Motor neuron (in vitro differentiated cells): ENCODE measurements around the gene FAM53B. TPM values are rescaled to one million over a fixed set of nuclear protein-coding genes. Genes with fewer than 3 reads are reported as not detected.

Source experiments
- ATAC-seq, 8 experiments: fragments of 200-7000 bp; cut with Tn5 transposase; replicated peaks in 6 of 8; 2 replicates each; pipeline ENCODE4 v1.8.0; 2021; ENCODE audit warnings: mild to moderate bottlenecking in 8 of 8, moderate library complexity in 8 of 8
- H3K27ac ChIP-seq, 2 donors: fragments of 250-450 bp; sonication (Bioruptor Pico); 2 replicates each; pipeline ENCODE4 v1.9.0; 2021; ENCODE audit warnings: antibody characterized with exemption in 2 of 2, mild to moderate bottlenecking in 2 of 2, moderate library complexity in 1 of 2
- H3K4me1 ChIP-seq, 2 donors: fragments of 250-450 bp; sonication (Bioruptor Pico); replicated peaks in 1 of 2; 2 replicates each; pipeline ENCODE4 v1.6.1; 2021; ENCODE audit warnings: antibody characterized with exemption in 2 of 2, mild to moderate bottlenecking in 2 of 2, moderate library complexity in 1 of 2
- H3K4me3 ChIP-seq, 5 donors: fragments of 250-450 bp; sonication (Bioruptor Pico); 2 replicates each; pipeline ENCODE4 v1.9.0; 2021; ENCODE audit warnings: antibody characterized with exemption in 5 of 5, mild to moderate bottlenecking in 5 of 5, moderate library complexity in 4 of 5
- WGBS, 10 experiments: fragments of 450-650 bp; shearing (Covaris generic); methylation state at CpG; one replicate each; pipeline ENCODE4 v1.0.0; 2022; 5-methylcytosine and 5-hydroxymethylcytosine counted together
- in situ Hi-C, 9 experiments: fragments of 400-800 bp; cut with MboI; loops; one replicate each; pipeline ENCODE4 v1.15.0; 2021; ENCODE audit warnings: low sequenced_read_pairs in 9 of 9, low pct_unique_long_range_greater_than_20kb in 2 of 9; ENCODE audit not compliant: unreplicated experiment in 9 of 9
- total RNA-seq, 8 experiments: library from RNA; unstranded; fragments of 300-600 nt; gene quantifications; 2 replicates each; pipeline versions ENCODE4 v1.2.3 to v1.2.4, GENCODE V29; 2022

Gene FAM53B
- total RNA-seq, 8 experiments from 2014 or later: 10.3 to 29.6 (median 18.8) TPM

GRCh38 chr10:124596962-124597845, 147.0 kb downstream of the FAM53B start:
- Histone ChIP-seq H3K4me1 (no peaks in the 10 kb centered on the region), H3K4me3 (no peak overlapping the region), H3K27ac (no peak overlapping the region)
- no peak for ATAC-seq
- 48 to 91% (median 66%) methylated on average over 1 to 8 of the region's 21 CpGs; no CpG with 5 or more reads in 4 of the 10 experiments for WGBS, 10 experiments
- in situ Hi-C loops: no loop called here

DNA sequence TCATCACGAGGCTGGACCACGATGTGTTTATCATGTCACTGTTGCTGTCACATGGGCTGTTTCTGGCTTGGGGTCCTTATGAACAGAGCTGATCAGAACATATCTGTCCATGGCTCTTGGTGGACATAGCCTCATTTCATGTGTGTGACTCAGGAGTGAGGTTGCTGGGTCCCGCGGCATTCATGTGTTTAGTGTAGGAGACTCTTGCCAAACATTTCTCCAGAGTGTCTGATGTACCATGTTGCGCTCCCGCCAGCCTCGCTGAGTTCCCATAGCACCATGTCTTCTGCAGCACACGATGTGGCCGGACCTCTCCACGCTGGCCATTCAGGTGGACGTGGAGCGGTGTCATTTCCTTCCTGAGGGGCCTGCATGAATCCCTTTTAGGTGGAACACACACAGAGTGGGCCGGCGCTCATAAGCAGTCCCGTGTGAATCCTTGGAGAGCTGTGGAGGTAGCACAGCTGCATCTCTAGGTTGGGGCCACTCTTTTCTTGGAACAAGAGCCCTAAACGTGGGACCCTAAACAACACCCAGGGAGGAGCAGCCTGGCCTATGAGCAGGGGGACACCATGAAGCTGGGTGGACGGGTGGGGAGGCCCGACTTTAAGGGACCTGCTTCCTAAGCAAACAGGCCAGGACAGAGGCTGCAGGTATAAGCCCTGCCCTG, 147.9 kb downstream of the FAM53B start:
- in situ Hi-C loops: no loop called here
- H3K27ac ChIP-seq: no peak overlapping the region
- 40 to 100% (median 81%) methylated on average over 1 to 9 of the region's 18 CpGs; no CpG with 5 or more reads in 3 of the 10 experiments for WGBS, 10 experiments
- no peak for ATAC-seq
- H3K4me3 ChIP-seq: no peak overlapping the region
- H3K4me1 ChIP-seq: no peaks in the 10 kb centered on the region

GRCh38 chr10:124595143-124595883, 148.9 kb downstream of the FAM53B start:
- 90 to 100% (median 97%) methylated on average over 1 to 6 of the region's 9 CpGs; no CpG with 5 or more reads in 2 of the 10 experiments for WGBS, 10 experiments
- Histone ChIP-seq H3K4me3 (no peak overlapping the region), H3K4me1 (peaks cover 3% of the 10 kb centered on the region in 2 donors), H3K27ac (no peak overlapping the region)
- in situ Hi-C loops: no loop called here
- no peak for ATAC-seq

DNA sequence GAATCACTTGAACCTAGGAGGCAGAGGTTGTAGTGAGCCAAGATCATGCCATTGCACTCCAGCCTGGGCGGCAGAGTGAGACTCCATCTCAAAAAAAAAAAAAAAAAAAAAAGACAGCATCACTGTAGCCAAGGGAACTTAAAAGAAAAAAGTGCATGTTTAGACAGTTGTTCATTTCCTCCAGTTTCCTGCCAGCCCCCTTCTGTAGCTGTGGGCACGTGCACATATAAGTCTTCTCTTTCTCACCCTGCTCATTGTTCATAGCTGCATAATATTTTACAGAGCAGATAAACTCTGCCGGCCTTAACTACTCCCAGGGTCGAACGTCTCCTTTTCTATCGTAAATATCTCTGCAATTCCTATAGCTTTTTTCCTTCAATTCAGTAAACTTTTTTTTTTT, 149.9 kb downstream of the FAM53B start:
- WGBS, 10 experiments: 33 to 100% (median 89%) methylated on average over 1 to 6 of the region's 6 CpGs
- Histone ChIP-seq H3K4me3 (no peak overlapping the region), H3K4me1 (peaks cover 13% of the 10 kb centered on the region in 2 donors), H3K27ac (no peak overlapping the region)
- ATAC-seq: no peak
- in situ Hi-C loops: no loop called here

DNA sequence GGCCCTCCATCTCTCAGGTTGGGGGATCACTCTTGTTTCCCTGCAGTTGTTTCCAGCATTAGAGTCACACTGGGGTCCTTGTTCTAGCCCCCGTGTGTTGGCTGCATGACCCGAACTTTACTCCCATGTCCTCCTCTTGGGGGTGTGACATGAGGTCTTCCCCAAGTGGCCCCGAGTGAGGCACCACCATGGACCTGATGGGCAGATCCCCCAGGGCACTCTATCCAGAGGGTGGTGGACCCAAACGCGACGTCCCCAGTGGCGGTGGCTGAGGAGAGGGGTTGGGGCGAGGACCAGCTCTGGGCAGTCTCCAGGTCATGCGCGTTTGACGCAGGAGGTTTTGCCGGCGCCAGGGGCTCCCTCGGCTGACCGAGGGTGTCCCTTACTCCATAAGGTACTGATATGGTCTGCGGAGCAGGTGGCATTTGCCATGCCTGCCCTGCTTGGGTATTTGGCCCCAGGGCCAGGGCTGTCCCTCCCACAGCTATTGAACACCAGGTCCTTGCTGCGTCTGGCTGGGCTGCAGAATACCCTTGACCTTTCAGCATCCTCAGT, 150.7 kb downstream of the FAM53B start:
- Histone ChIP-seq H3K4me1 (peaks cover 21% of the 10 kb centered on the region in 2 donors), H3K4me3 (no peak overlapping the region), H3K27ac (no peak overlapping the region)
- WGBS, 10 experiments: 83 to 100% (median 85%) methylated on average over 1 to 6 of the region's 17 CpGs; no CpG with 5 or more reads in 5 of the 10 experiments
- in situ Hi-C loops: no loop called here
- no peak for ATAC-seq

DNA sequence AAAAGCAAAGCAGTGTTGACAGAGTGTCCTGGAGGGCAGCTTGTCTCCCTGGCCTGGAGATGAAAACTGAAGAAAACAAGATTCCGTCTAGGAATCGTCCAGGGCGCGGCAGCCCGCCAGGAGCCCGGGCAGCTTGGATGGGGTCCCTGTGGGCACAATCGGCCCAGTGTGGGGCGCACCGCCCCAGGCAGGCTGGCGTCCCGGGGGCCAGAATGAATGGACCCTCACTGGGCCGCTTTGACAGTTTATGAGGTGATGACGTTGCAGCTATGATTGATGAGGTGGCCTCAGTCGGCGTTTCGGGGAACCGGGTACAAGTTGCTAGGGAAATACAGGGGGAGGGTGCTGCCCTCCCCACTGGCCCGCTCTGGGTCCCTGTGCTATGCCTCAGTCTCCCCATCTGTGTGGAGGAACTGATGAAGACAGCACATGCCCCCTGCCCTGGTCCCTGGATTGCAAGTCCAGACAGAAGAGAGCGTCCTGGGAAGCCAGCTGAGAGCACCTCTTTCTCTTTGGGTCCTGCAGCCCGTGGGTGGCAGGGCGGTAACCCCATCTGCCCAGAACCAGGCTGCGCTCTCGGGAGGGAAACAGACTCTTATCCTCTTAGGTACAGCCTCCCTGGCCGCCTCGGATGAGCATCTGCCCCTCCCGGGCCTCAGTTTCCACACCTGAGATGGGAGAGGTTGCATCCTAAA, 151.3 kb downstream of the FAM53B start:
- ATAC-seq: no peak
- H3K27ac ChIP-seq: no peak overlapping the region
- H3K4me1 ChIP-seq: peaks cover 27% of the 10 kb centered on the region in 2 donors
- in situ Hi-C loops: no loop called here
- H3K4me3 ChIP-seq: no peak overlapping the region
- 64 to 90% (median 83%) methylated on average over 1 to 14 of the region's 26 CpGs; no CpG with 5 or more reads in 4 of the 10 experiments for WGBS, 10 experiments

DNA sequence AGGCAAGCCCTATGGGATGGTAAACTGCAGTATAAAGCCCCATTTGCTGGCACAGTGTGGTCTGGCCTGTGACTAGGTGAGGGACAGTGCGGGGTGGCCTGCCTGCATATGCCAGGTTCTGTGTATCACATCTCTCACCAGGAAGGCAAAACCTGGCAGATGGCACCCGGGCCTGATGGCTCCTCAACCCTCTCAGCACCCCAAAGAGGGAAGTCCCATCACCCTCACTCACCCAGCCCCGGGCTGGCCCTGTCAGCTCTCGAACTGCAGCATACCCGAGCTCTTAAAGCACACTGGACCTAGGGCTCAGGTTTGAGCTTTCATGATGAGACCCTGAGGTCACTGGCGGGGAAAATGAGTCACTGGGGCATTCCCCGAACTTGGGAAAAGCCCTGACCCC, 152.1 kb downstream of the FAM53B start:
- H3K27ac ChIP-seq: no peak overlapping the region
- 83 to 100% (median 88%) methylated on average over 1 to 3 of the region's 7 CpGs; no CpG with 5 or more reads in 6 of the 10 experiments for WGBS, 10 experiments
- no peak overlapping the region for H3K4me3 ChIP-seq
- peaks cover 30% of the 10 kb centered on the region in 2 donors for H3K4me1 ChIP-seq
- in situ Hi-C loops: no loop called here
- no peak for ATAC-seq

GRCh38 chr10:124591123-124591495, 153.1 kb downstream of the FAM53B start:
- no peak for ATAC-seq
- in situ Hi-C loops: no loop called here
- Histone ChIP-seq H3K27ac (peak overlapping the region in 1 of 2 donors; percentile 86), H3K4me3 (no peak overlapping the region), H3K4me1 (peaks cover 30% of the 10 kb centered on the region in 2 donors)
- WGBS, 10 experiments: no CpG with 5 or more reads among the region's 5 CpGs

DNA sequence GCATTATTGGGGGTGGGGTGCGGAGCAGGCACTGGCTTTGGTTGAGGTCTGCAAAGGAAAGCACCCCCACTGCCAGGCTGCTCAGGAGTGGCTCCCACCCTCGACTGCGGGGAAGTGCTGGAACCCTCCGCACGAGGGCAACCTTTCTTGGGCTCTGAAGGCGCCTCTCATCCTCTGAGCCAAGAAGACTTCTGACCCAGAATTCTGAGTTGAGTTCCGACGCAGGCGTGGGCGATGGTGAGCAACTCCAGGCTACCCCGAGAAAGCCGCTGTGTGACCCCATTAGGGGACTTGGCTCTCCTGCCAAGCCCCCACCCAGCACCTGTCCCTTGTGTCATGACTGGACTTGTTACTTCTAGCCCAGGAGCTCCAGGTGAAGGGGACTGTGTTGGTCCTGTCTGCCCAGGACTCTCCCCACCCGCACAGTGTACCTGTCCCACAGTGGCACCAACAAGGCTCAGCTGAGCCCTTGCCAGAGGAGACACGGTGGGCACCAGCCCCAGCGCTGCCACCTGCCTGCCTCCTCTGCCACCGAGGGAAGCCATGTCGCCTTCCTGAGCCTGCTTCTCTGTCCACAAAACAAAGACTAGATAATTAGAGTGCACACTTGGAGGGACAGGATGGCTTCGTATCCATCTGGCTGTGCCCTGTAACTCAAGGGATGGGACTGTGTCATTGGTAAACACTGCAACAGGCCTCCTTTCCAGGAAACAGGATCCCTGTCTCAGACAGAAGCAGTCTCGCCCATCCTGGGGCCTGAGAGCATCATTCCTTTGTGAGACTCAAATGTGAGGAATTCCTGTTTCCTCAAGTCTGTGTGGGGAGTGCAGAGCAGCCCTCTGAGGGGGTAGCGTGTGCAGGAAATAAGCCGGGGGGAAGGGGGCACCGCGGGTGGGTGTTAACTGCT, 153.7 kb downstream of the FAM53B start:
- 60 to 100% (median 93%) methylated on average over 1 to 11 of the region's 23 CpGs; no CpG with 5 or more reads in 5 of the 10 experiments for WGBS, 10 experiments
- ATAC-seq: no peak
- in situ Hi-C loops: no loop called here
- H3K4me1 ChIP-seq: peaks cover 30% of the 10 kb centered on the region in 2 donors
- peak overlapping the region; percentile 86 to 94 for H3K27ac ChIP-seq
- H3K4me3 ChIP-seq: no peak overlapping the region

- no peak overlapping the region for H3K4me3 ChIP-seq
- 20 to 100% (median 78%) methylated on average over 1 to 15 of the region's 24 CpGs; no CpG with 5 or more reads in 2 of the 10 experiments for WGBS, 10 experiments
- peaks cover 30% of the 10 kb centered on the region in 2 donors for H3K4me1 ChIP-seq
- ATAC-seq: peak in 6 of 8 experiments; percentile 1 to 23 (median 7)
- in situ Hi-C loops: no loop called here
- H3K27ac ChIP-seq: peak overlapping the region; percentile 86 to 94
These were observed 154.6 kb downstream of the FAM53B start for GRCh38 chr10:124589491-124590041.

GRCh38 chr10:124588736-124589490, 155.3 kb downstream of the FAM53B start:
- 0 to 86% (median 49%) methylated on average over 1 to 8 of the region's 15 CpGs; no CpG with 5 or more reads in 2 of the 10 experiments for WGBS, 10 experiments
- in situ Hi-C loops: no loop called here
- peak; percentile 86 to 96 (median 95) for ATAC-seq
- Histone ChIP-seq H3K4me3 (no peak overlapping the region), H3K27ac (peak overlapping the region; percentile 86 to 94), H3K4me1 (peaks cover 30% of the 10 kb centered on the region in 2 donors)
